ENCODE data around the gene ADH1B. TPM values are rescaled to one million over a fixed set of nuclear protein-coding genes. Genes with fewer than 3 reads are reported as not detected.

ADH1B gene
- total RNA-seq, 1 donor from 2014 or later = 12.6 TPM

DNA sequence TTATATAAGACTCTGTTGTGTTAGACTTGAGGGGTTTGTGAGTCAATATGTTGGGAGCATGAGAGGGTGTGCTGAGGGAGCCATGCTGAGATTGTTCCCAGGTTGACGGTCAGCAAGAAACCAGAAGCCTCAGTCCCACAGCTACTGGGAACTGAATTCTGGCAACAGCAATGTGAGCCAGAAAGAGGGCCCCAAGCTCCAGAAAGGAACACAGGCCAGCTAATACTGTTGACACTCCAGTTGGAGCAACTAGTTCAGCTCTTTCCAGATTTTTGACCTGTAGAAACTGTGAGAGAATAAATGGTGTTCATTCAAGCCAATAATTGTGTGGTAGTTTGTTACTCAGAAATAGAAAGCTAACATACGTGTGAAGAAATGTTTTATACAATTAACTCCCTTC, 47.5 kb downstream of the ADH1B start:
- intact Hi-C loops (cut with DNase I) = no loop called here
- DNase-seq (ENCODE audit: low spot score) = no peak

DNA sequence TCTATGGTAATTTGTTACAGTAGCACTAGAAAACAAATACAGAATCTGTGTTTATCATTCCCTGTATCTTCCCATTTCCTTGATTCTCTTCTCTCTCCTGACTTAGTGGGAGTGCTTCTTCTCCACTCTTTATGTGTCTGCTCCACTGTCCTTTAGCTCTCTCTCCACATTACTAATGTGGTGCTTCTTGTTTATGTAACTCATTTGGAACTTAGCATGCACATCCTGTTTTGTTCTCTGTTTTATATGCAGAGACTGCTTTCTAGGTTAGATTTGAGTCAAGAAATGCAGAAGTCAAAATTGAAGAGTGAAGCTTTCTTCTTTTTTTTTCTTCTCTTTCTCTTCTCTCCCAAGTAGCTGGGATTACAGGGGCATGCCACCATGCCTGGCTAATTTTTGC, 56.3 kb downstream of the ADH1B start:
- no peak for DNase-seq (ENCODE audit: low spot score)
- intact Hi-C loops (cut with DNase I) = no loop called here

Other genes with a start within 250 kb of the ADH1B start
- 132 TPM for gene ADH5, start 232.6 kb downstream of the ADH1B start, total RNA-seq
- gene ADH4, start 177.1 kb downstream of the ADH1B start, total RNA-seq = not detected
- not detected for gene ADH6, start 102.2 kb downstream of the ADH1B start, total RNA-seq
- not detected for gene ADH1A, start 30.4 kb downstream of the ADH1B start, total RNA-seq
- gene ADH1C, start 31.3 kb upstream of the ADH1B start, total RNA-seq = 4.0 TPM
- not detected for gene ADH7, start 113.9 kb upstream of the ADH1B start, total RNA-seq
- gene C4orf17, start 189.6 kb upstream of the ADH1B start, total RNA-seq = not detected
- gene TRMT10A, start 242.6 kb upstream of the ADH1B start, total RNA-seq = 2.7 TPM